GM23248 (cell line): Measurements from ENCODE around the gene ATP5F1B.
"Not testable (repeated sequence)": the region's sequence is repeated elsewhere in the genome, so short reads cannot be mapped to it uniquely, and the experiment has no call there.

Source experiments
- EZH2 ChIP-seq: fragments of 200-600 bp; sonication (generic); IDR thresholded peaks from 2 replicates; pipeline ENCODE4 v1.6.1; 2018; ENCODE audit warnings: antibody characterized with exemption, mild to moderate bottlenecking; ENCODE audit not compliant: insufficient read depth, poor library complexity, severe bottlenecking
- EZH2phosphoT487 ChIP-seq: fragments of 200-600 bp; sonication (generic); IDR thresholded peaks from 2 replicates; pipeline ENCODE4 v1.6.1; 2018; ENCODE audit warnings: antibody characterized with exemption, moderate library complexity, mild to moderate bottlenecking, low read depth; ENCODE audit not compliant: insufficient read depth

DNA sequence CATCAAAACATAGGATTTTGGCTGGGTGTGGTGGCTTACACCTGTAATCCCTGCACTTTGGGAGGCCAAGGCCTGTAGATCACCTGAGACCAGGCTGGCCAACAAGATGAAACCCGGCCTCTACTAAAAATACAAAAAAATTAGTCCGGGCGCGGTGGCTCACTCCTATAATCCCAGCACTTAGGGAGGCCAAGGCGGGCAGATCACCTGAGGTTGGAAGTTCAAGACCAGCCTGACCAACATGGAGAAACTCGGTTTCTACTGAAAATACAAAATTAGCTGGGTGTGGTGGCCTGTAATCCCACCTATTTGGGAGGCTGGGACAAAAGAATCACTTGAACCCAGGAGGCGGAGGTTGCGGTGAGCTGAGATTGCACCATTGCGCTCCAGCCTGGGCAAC lies 2.2 kb upstream of the ATP5F1B start:
- not testable (repeated sequence) for TF ChIP-seq EZH2phosphoT487, EZH2
